Breast epithelium (tissue), 3 donors: ENCODE measurements around the gene PPOX.

Source experiments
- POLR2A ChIP-seq: fragments of 450-650 bp; IDR thresholded peaks from one replicate; pipeline ENCODE4 v1.6.1; 2016; ENCODE audit warnings: antibody characterized with exemption, mild to moderate bottlenecking, moderate library complexity
- POLR2AphosphoS5 ChIP-seq, 3 donors: sonication (generic); formaldehyde crosslinking; IDR thresholded peaks; one replicate each; pipeline ENCODE4 v1.6.1; 2017; ENCODE audit warnings: antibody characterized with exemption in 3 of 3
- TF ChIP-seq, protein P1 (sequence below), 3 donors: fragments of 450-650 bp; IDR thresholded peaks; one replicate each; pipeline ENCODE4 v1.5.1; 2016 to 2017; ENCODE audit warnings: antibody characterized with exemption in 3 of 3, mild to moderate bottlenecking in 3 of 3, moderate library complexity in 3 of 3

DNA sequence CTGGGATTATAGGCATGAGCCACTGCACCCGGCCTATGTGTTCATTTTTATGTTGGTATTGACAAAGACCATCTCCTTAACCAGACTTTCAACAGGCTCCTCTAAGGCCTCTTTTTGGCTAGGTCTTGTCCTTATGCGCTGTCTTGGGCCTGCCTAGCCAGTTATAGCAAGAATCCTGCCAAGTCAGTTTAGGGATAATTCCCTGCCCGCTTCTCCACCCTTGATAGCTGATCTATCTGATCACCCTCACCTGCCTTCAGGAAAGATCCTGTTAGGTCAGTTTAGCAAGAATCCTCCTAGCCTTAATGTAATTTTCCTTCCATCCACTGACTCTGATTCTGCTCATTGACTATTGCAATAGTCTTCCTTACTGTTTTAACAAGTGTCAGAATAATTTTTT lies 13.5 kb downstream of the PPOX start:
- TF ChIP-seq POLR2AphosphoS5 (IDR thresholded peaks at IDR 0.05) (no peak), POLR2A (no peak)
- TF ChIP-seq, protein P1, sequence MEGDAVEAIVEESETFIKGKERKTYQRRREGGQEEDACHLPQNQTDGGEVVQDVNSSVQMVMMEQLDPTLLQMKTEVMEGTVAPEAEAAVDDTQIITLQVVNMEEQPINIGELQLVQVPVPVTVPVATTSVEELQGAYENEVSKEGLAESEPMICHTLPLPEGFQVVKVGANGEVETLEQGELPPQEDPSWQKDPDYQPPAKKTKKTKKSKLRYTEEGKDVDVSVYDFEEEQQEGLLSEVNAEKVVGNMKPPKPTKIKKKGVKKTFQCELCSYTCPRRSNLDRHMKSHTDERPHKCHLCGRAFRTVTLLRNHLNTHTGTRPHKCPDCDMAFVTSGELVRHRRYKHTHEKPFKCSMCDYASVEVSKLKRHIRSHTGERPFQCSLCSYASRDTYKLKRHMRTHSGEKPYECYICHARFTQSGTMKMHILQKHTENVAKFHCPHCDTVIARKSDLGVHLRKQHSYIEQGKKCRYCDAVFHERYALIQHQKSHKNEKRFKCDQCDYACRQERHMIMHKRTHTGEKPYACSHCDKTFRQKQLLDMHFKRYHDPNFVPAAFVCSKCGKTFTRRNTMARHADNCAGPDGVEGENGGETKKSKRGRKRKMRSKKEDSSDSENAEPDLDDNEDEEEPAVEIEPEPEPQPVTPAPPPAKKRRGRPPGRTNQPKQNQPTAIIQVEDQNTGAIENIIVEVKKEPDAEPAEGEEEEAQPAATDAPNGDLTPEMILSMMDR (IDR thresholded peaks at IDR 0.05), result no peak
